Hepatocyte (in vitro differentiated cells): ENCODE measurements around the gene CHST3. TPM values are rescaled to one million over a fixed set of nuclear protein-coding genes. Genes with fewer than 3 reads are reported as not detected.

Source experiments
- DNase-seq: peaks from one replicate; pipeline ENCODE4 v3.0.0-alpha.2; 2016; ENCODE audit warnings: low spot score
- H2AFZ ChIP-seq: fragments of 200-600 bp; sonication (generic); 2 replicates; pipeline ENCODE4 v1.6.0; 2016; ENCODE audit warnings: antibody characterized with exemption, mild to moderate bottlenecking
- H3K27ac ChIP-seq: fragments of 200-600 bp; sonication (generic); 2 replicates; pipeline ENCODE4 v1.5.1; 2016; ENCODE audit warnings: mild to moderate bottlenecking
- H3K27me3 ChIP-seq: fragments of 200-600 bp; sonication (generic); 2 replicates; pipeline ENCODE4 v1.6.1; 2016
- H3K36me3 ChIP-seq: fragments of 200-600 bp; sonication (generic); replicated peaks from 2 replicates; pipeline ENCODE4 v1.5.1; 2016; ENCODE audit warnings: low read depth; ENCODE audit not compliant: insufficient read depth
- H3K4me1 ChIP-seq: fragments of 200-600 bp; sonication (generic); 2 replicates; pipeline ENCODE4 v1.5.1; 2016; ENCODE audit warnings: mild to moderate bottlenecking, moderate library complexity; ENCODE audit not compliant: insufficient read depth
- H3K4me2 ChIP-seq: fragments of 200-600 bp; sonication (generic); 2 replicates; pipeline ENCODE4 v1.6.0; 2016
- H3K4me3 ChIP-seq: fragments of 200-600 bp; sonication (generic); 2 replicates; pipeline ENCODE4 v1.5.1; 2016; ENCODE audit warnings: mild to moderate bottlenecking
- H3K79me2 ChIP-seq: fragments of 200-600 bp; sonication (generic); 2 replicates; pipeline ENCODE4 v1.6.0; 2017; ENCODE audit warnings: mild to moderate bottlenecking
- H3K9me2 ChIP-seq: fragments of 200-600 bp; sonication (generic); replicated peaks from 2 replicates; pipeline ENCODE4 v1.6.0; 2017; ENCODE audit warnings: mild to moderate bottlenecking; ENCODE audit not compliant: insufficient read depth
- H3K9me3 ChIP-seq: fragments of 200-600 bp; sonication (generic); 2 replicates; pipeline ENCODE4 v1.5.1; 2016; ENCODE audit warnings: low read depth, mild to moderate bottlenecking
- H4K20me1 ChIP-seq: fragments of 200-600 bp; sonication (generic); 2 replicates; pipeline ENCODE4 v1.6.0; 2016; ENCODE audit warnings: mild to moderate bottlenecking; ENCODE audit not compliant: insufficient read depth, poor library complexity, severe bottlenecking
- CTCF ChIP-seq: fragments of 200-600 bp; sonication (generic); IDR thresholded peaks from 2 replicates; pipeline ENCODE4 v1.5.1; 2016; ENCODE audit warnings: antibody characterized with exemption, mild to moderate bottlenecking; ENCODE audit not compliant: poor library complexity
- EZH2 ChIP-seq: fragments of 200-600 bp; sonication (generic); IDR thresholded peaks from 2 replicates; pipeline ENCODE4 v1.6.1; 2016; ENCODE audit warnings: antibody characterized with exemption, mild to moderate bottlenecking, borderline replicate concordance
- EZH2phosphoT487 ChIP-seq: fragments of 200-600 bp; sonication (generic); IDR thresholded peaks from one replicate; pipeline ENCODE4 v1.6.1; 2018; ENCODE audit warnings: antibody characterized with exemption, mild to moderate bottlenecking, low read depth, moderate library complexity; ENCODE audit not compliant: unreplicated experiment, severe bottlenecking
- WGBS: methylation state at CpG from one replicate; pipeline ENCODE4 v1.1.6; 2016; ENCODE audit warnings: low lambda C conversion rate; ENCODE audit errors: missing lambda C conversion rate; 5-methylcytosine and 5-hydroxymethylcytosine counted together
- polyA plus RNA-seq: library from polyadenylated mRNA; unstranded; fragments of >200 nt; fragmentation: Nextera tagmentation; extraction: Ambion mirVana; gene quantifications from 2 replicates; pipeline ENCODE4 v1.2.1, GENCODE V29; 2016
- total RNA-seq: library from RNA; depleted of rRNA; stranded (reverse); fragments of >200 nt; gene quantifications from 2 replicates; pipeline ENCODE4 v1.2.3, GENCODE V29; 2014

CHST3 gene
- total and polyA plus RNA-seq, 2 experiments from 2014 or later, result 6.8 to 14.1 TPM

GRCh38 chr10:72056932-72057751, 92.9 kb downstream of the CHST3 start:
- no peaks in the 10 kb centered on the region for H4K20me1 ChIP-seq
- TF ChIP-seq EZH2phosphoT487 (no peak), CTCF (no peak), EZH2 (no peak)
- H3K4me2 ChIP-seq, result no peak overlapping the region
- no peaks in the 10 kb centered on the region for H3K9me3 ChIP-seq
- no peak overlapping the region for H3K27ac ChIP-seq
- no peaks in the 10 kb centered on the region for H3K4me1 ChIP-seq
- H3K79me2 ChIP-seq, result no peaks in the 10 kb centered on the region
- H3K27me3 ChIP-seq, result no peaks in the 10 kb centered on the region
- no peak for DNase-seq
- no peak overlapping the region for H3K4me3 ChIP-seq
- H2AFZ ChIP-seq, result no peak overlapping the region
- no peaks in the 10 kb centered on the region for H3K9me2 ChIP-seq
- WGBS, result 94% methylated on average over 25 of the region's 25 CpGs
- H3K36me3 ChIP-seq, result no peaks in the 10 kb centered on the region

- no peak overlapping the region for H3K4me2 ChIP-seq
- no peaks in the 10 kb centered on the region for H3K79me2 ChIP-seq
- no peak overlapping the region for H3K4me3 ChIP-seq
- no peak overlapping the region for H2AFZ ChIP-seq
- H4K20me1 ChIP-seq, result no peaks in the 10 kb centered on the region
- TF ChIP-seq EZH2 (no peak), EZH2phosphoT487 (no peak), CTCF (no peak)
- H3K36me3 ChIP-seq, result no peaks in the 10 kb centered on the region
- H3K9me2 ChIP-seq, result no peaks in the 10 kb centered on the region
- 91% methylated on average over 12 of the region's 12 CpGs for WGBS
- H3K27me3 ChIP-seq, result no peaks in the 10 kb centered on the region
- DNase-seq, result no peak
- peak overlapping the region; percentile 2 for H3K27ac ChIP-seq
- H3K9me3 ChIP-seq, result no peaks in the 10 kb centered on the region
- H3K4me1 ChIP-seq, result no peaks in the 10 kb centered on the region
Measured at GRCh38 chr10:72058347-72058898, 94.2 kb downstream of the CHST3 start.

GRCh38 chr10:72058989-72059842, 95.0 kb downstream of the CHST3 start:
- 66% methylated on average over 21 of the region's 21 CpGs for WGBS
- H2AFZ ChIP-seq, result no peak overlapping the region
- H4K20me1 ChIP-seq, result no peaks in the 10 kb centered on the region
- no peak overlapping the region for H3K4me2 ChIP-seq
- H3K36me3 ChIP-seq, result no peaks in the 10 kb centered on the region
- no peak for DNase-seq
- no peaks in the 10 kb centered on the region for H3K4me1 ChIP-seq
- TF ChIP-seq CTCF (no peak), EZH2phosphoT487 (no peak), EZH2 (no peak)
- no peaks in the 10 kb centered on the region for H3K79me2 ChIP-seq
- no peaks in the 10 kb centered on the region for H3K27me3 ChIP-seq
- no peaks in the 10 kb centered on the region for H3K9me2 ChIP-seq
- H3K9me3 ChIP-seq, result no peaks in the 10 kb centered on the region
- H3K27ac ChIP-seq, result peak overlapping the region; percentile 2
- no peak overlapping the region for H3K4me3 ChIP-seq
